COR-L47 (cell line): ENCODE data around the gene ATXN10.
"Not testable (repeated sequence)": the region's sequence is repeated elsewhere in the genome, so short reads cannot be mapped to it uniquely, and the experiment has no call there.

ENCODE experiments used
- DNase-seq: peaks from one replicate; lab custom pipeline; 2025; lab: John Stamatoyannopoulos, UW

The ATXN10 gene

GRCh38 chr22:45784357-45785277 lies 113.0 kb downstream of the ATXN10 start:
- DNase-seq: no peak

DNA sequence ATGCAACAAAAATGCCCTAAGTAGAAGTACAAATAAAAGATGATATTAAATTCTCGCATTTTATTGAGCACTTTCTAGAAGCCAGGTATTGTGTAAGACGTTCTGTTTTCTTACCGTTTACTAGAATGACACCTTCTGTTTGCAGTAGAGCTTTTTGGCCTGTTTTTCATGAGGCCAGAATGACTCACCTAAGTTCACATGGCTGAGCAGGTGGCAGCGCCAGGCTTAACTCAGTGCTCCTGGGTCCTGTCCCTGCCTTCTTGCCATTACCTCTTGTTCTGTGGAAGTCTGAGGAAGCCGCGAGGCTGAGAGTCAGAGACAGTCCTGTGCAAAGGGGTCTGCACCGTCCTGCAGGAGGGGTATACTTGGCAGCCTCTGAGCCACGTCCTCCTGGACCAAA lies 113.8 kb downstream of the ATXN10 start:
- DNase-seq: no peak

GRCh38 chr22:45786726-45787125 lies 115.1 kb downstream of the ATXN10 start:
- no peak for DNase-seq

GRCh38 chr22:45787759-45788158 lies 116.1 kb downstream of the ATXN10 start:
- DNase-seq: no peak

DNA sequence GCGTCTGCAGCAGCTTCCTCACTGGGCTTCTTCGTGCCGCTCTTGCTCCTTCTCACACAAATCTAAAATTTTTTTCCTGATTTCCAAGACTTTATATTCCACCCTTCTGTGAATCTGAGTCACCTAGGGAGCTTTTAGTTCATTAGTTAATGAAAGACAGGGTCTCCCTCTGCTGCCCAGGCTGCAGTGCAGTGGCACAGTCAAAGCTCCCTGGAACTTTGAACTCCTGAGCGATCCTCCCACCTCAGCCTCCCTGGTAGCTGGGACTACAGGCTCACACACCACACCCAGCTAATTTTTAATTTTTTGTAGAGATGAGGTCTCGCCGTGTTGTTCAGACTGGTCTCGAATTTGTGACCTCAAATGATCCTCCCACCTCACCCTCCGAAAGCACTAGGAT lies 116.9 kb downstream of the ATXN10 start:
- DNase-seq: no peak

- DNase-seq: no peak
Measured at GRCh38 chr22:45790401-45790800, 118.8 kb downstream of the ATXN10 start.

DNA sequence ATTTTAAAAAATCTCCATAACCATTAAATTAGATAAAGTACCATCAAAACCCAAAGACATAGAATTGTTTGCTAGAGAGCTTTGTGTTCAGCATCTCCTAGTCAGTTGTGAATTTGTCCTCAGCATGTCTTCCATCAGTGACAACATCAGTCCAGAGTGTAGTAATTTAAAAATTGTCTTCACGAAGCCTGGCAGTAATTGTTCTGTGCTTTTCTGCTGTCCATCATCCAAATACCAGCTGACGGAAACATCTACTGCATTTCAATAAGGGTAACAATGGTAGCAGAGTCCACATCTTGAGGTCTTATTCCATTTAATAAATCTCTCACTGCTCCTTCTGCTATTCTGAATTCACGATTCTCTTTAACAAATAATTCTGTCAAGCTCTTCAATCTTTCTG lies 121.5 kb downstream of the ATXN10 start:
- DNase-seq: no peak

GRCh38 chr22:45793892-45794291 lies 122.3 kb downstream of the ATXN10 start:
- DNase-seq: no peak

DNA sequence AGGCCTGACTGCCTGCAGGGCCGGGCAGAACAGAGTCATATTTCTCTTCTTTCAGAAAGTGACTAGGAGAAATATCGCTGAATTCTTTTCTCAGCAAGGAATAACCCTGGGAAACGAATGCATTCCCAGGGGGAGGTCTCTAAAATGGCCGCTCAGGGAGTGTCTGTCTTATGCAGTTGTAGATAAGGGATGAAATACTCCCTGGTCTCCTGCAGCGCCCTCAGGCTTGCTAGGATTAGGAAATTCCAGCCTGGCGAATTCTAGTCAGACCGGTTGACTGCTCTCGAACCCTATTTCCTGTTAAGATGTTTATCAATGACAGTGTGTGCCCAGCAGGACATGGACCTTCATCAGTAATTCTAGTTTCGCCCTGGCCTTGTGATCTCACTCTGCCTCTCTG lies 124.4 kb downstream of the ATXN10 start:
- not testable (repeated sequence) for DNase-seq

GRCh38 chr22:45799291-45799690 lies 127.7 kb downstream of the ATXN10 start:
- DNase-seq: no peak

DNA sequence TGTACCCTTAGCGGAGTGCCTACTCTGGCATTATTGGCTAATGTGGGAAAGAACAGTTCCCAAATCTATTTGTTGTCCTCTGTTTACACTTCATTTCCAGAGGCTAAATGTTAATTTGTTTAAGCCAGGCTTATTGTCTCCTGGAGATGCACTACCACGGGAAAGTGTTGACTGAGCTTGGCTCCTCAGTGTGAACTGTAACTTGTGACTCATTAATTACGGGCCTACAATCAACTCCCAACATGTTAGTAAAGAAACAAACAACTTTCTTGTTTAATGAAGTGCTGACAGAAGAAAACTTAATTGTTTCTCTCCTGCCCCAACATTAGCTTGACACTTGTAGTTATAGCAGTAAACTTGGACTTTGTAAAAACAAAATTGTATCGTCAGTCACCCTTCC lies 130.4 kb downstream of the ATXN10 start:
- no peak for DNase-seq

DNA sequence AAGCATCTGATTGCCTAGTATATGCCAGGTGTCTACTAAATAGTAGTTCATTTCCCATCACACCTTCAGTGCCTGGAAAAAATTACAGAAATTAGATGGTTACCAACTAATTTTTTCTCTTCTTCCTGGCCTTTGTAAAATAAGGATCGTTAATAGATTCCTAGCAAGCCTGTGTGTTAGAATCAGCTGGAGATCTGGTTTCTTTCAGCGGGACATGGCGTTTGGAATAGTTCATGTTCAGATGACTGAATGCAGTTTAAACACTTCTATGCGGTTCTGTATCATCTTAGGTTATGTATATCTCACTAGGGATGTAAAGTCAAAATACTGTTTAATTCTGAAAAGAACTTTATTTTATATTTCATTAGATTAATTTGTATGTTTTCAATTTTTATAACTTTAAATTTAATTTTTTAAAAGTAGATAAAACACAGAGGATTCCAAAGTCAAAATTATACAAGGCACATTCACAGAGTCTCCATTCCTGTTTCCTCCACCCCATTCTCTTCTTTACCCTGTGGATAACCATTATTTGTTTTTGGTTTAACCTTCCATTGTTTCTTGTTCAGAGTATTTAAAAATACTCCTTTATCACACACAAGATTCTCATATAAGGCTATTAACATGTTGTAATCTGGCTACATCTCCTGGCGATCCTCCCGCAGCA lies 132.8 kb downstream of the ATXN10 start:
- DNase-seq: no peak

DNA sequence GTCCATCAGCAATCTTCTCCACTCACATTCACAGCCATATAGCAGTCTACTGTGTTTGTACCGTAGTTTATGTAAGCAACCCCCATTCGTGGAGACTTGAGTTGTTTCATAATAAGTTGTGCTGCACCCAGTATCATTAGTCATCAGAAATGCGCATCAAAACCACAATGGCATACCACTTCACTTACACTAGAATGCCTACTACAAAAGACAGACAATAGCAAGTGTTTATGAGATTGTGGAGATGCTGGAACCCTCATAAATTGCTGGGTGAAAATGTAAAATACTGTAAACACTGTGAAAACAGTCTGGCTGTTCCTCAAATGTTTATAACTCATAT lies 133.3 kb downstream of the ATXN10 start:
- DNase-seq: no peak

GRCh38 chr22:45805413-45805812 lies 133.8 kb downstream of the ATXN10 start:
- DNase-seq: no peak

GRCh38 chr22:45807156-45807915 lies 135.7 kb downstream of the ATXN10 start:
- no peak for DNase-seq

- no peak for DNase-seq
Measured at GRCh38 chr22:45812910-45813309, 141.3 kb downstream of the ATXN10 start.

- DNase-seq: no peak
Measured at GRCh38 chr22:45814198-45814597, 142.6 kb downstream of the ATXN10 start.

GRCh38 chr22:45816776-45817175 lies 145.1 kb downstream of the ATXN10 start:
- no peak for DNase-seq

GRCh38 chr22:45817745-45818423 lies 146.2 kb downstream of the ATXN10 start:
- DNase-seq: no peak

GRCh38 chr22:45818424-45819085 lies 146.9 kb downstream of the ATXN10 start:
- no peak for DNase-seq

DNA sequence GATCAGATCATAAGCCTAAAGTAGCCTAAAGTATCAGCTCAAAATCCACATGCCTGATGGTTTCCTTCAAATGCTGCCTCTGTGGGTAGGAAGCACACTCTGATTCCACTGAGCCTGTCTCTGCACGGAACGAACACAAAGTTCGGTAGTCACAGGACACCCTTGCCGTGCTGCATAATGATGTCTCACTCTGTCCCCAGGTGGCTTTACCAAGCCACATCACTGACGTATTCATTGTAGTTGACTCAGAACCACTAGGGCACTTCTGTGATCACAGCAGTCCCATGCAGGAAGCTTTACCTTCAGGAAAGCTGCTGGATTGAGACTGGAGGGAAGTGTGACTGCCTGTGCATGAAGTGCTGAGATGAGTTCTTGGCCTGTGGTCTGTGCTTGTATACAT lies 147.7 kb downstream of the ATXN10 start:
- DNase-seq: no peak

- no peak for DNase-seq
Measured at GRCh38 chr22:45823336-45823735, 151.7 kb downstream of the ATXN10 start.
